ENCODE data around the gene TSPAN16. TPM values are rescaled to one million over a fixed set of nuclear protein-coding genes. Genes with fewer than 3 reads are reported as not detected.

TSPAN16 gene
- not detected for total RNA-seq

GRCh38 chr19:11295665-11296245 is at the start of gene TSPAN16:
Gene TSPAN16 (plus strand): TSS chr19:11296160. CDS start chr19:11296298, 138 bp downstream.
- peaks cover 6% of the 10 kb centered on the region for H3K4me1 Mint-ChIP-seq

GRCh38 chr19:11246941-11247340 is 49.0 kb upstream of the TSPAN16 start:
- Mint-ChIP-seq H3K4me1 (peaks cover 4% of the 10 kb centered on the region), H3K36me3 (ENCODE audit: low read depth) (no peaks in the 10 kb centered on the region), H3K9me3 (no peaks in the 10 kb centered on the region), H3K4me3 (no peak overlapping the region), H3K27ac (no peak overlapping the region), H3K27me3 (peaks cover 10% of the 10 kb centered on the region)
- no peak for ATAC-seq (replicated peaks)

More at GRCh38 chr19:11295665-11296245, at the start of gene TSPAN16:
- H3K4me3 Mint-ChIP-seq, result no peak within 1 kb of the TSS
- no peaks in the 10 kb centered on the region for H3K9me3 Mint-ChIP-seq
- no peak within 1 kb of the TSS for H3K27ac Mint-ChIP-seq
- peaks cover 3% of the 10 kb centered on the region for H3K27me3 Mint-ChIP-seq
- ATAC-seq (replicated peaks), result no peak
- no peaks in the 10 kb centered on the region for H3K36me3 Mint-ChIP-seq (ENCODE audit: low read depth)

GRCh38 chr19:11247391-11247790 is 48.6 kb upstream of the TSPAN16 start:
- Mint-ChIP-seq H3K36me3 (ENCODE audit: low read depth) (no peaks in the 10 kb centered on the region), H3K4me1 (peaks cover 4% of the 10 kb centered on the region), H3K9me3 (no peaks in the 10 kb centered on the region), H3K27ac (no peak overlapping the region), H3K4me3 (no peak overlapping the region), H3K27me3 (peaks cover 9% of the 10 kb centered on the region)
- ATAC-seq (replicated peaks), result no peak

GRCh38 chr19:11247934-11248333 is 48.0 kb upstream of the TSPAN16 start:
- H3K27ac Mint-ChIP-seq, result no peak overlapping the region
- H3K9me3 Mint-ChIP-seq, result no peaks in the 10 kb centered on the region
- peaks cover 4% of the 10 kb centered on the region for H3K4me1 Mint-ChIP-seq
- no peaks in the 10 kb centered on the region for H3K36me3 Mint-ChIP-seq (ENCODE audit: low read depth)
- no peak for ATAC-seq (replicated peaks)
- H3K4me3 Mint-ChIP-seq, result no peak overlapping the region
- peaks cover 5% of the 10 kb centered on the region for H3K27me3 Mint-ChIP-seq

- no peak for ATAC-seq (replicated peaks)
- Mint-ChIP-seq H3K36me3 (ENCODE audit: low read depth) (no peaks in the 10 kb centered on the region), H3K4me3 (no peak overlapping the region), H3K27ac (no peak overlapping the region), H3K4me1 (peaks cover under 1% of the 10 kb centered on the region), H3K9me3 (no peaks in the 10 kb centered on the region), H3K27me3 (peaks cover 5% of the 10 kb centered on the region)
These were observed 47.1 kb upstream of the TSPAN16 start for GRCh38 chr19:11248852-11249251.

GRCh38 chr19:11251217-11251616 is 44.7 kb upstream of the TSPAN16 start:
- Mint-ChIP-seq H3K4me1 (no peaks in the 10 kb centered on the region), H3K9me3 (no peaks in the 10 kb centered on the region), H3K4me3 (no peak overlapping the region), H3K27me3 (peaks cover 5% of the 10 kb centered on the region), H3K36me3 (ENCODE audit: low read depth) (no peaks in the 10 kb centered on the region), H3K27ac (no peak overlapping the region)
- ATAC-seq (replicated peaks), result no peak

GRCh38 chr19:11251650-11252314 is 44.2 kb upstream of the TSPAN16 start:
- no peak overlapping the region for H3K27ac Mint-ChIP-seq
- no peak overlapping the region for H3K4me3 Mint-ChIP-seq

GRCh38 chr19:11252665-11253355 is 43.1 kb upstream of the TSPAN16 start:
- Mint-ChIP-seq H3K9me3 (no peaks in the 10 kb centered on the region), H3K36me3 (ENCODE audit: low read depth) (no peaks in the 10 kb centered on the region), H3K27ac (no peak overlapping the region), H3K27me3 (no peaks in the 10 kb centered on the region), H3K4me1 (no peaks in the 10 kb centered on the region), H3K4me3 (no peak overlapping the region)
- no peak for ATAC-seq (replicated peaks)

More at GRCh38 chr19:11251650-11252314, 44.2 kb upstream of the TSPAN16 start:
- ATAC-seq (replicated peaks), result no peak
- Mint-ChIP-seq H3K9me3 (no peaks in the 10 kb centered on the region), H3K27me3 (peaks cover 1% of the 10 kb centered on the region), H3K36me3 (ENCODE audit: low read depth) (no peaks in the 10 kb centered on the region), H3K4me1 (no peaks in the 10 kb centered on the region)

GRCh38 chr19:11254666-11255065 is 41.3 kb upstream of the TSPAN16 start:
- Mint-ChIP-seq H3K27ac (no peak overlapping the region), H3K36me3 (ENCODE audit: low read depth) (no peaks in the 10 kb centered on the region), H3K4me3 (no peak overlapping the region), H3K4me1 (no peaks in the 10 kb centered on the region), H3K9me3 (no peaks in the 10 kb centered on the region), H3K27me3 (no peaks in the 10 kb centered on the region)
- ATAC-seq (replicated peaks), result no peak

- Mint-ChIP-seq H3K36me3 (ENCODE audit: low read depth) (no peaks in the 10 kb centered on the region), H3K4me3 (no peak overlapping the region), H3K9me3 (no peaks in the 10 kb centered on the region), H3K27me3 (peaks cover 8% of the 10 kb centered on the region), H3K4me1 (no peaks in the 10 kb centered on the region), H3K27ac (no peak overlapping the region)
- ATAC-seq (replicated peaks), result no peak
These were observed 39.8 kb upstream of the TSPAN16 start for GRCh38 chr19:11256189-11256588.

GRCh38 chr19:11257846-11258380 is 38.0 kb upstream of the TSPAN16 start:
- Mint-ChIP-seq H3K27me3 (peaks cover 11% of the 10 kb centered on the region), H3K9me3 (no peaks in the 10 kb centered on the region), H3K4me1 (no peaks in the 10 kb centered on the region), H3K36me3 (ENCODE audit: low read depth) (no peaks in the 10 kb centered on the region), H3K4me3 (no peak overlapping the region), H3K27ac (no peak overlapping the region)
- no peak for ATAC-seq (replicated peaks)

GRCh38 chr19:11260996-11261395 is 35.0 kb upstream of the TSPAN16 start:
- no peaks in the 10 kb centered on the region for H3K9me3 Mint-ChIP-seq
- peak overlapping the region; percentile 44 for H3K4me3 Mint-ChIP-seq

GRCh38 chr19:11261431-11261970 is 34.5 kb upstream of the TSPAN16 start:
- no peaks in the 10 kb centered on the region for H3K4me1 Mint-ChIP-seq
- H3K27me3 Mint-ChIP-seq, result peaks cover 31% of the 10 kb centered on the region
- H3K27ac Mint-ChIP-seq, result no peak overlapping the region
- peak overlapping the region; percentile 44 for H3K4me3 Mint-ChIP-seq
- ATAC-seq (replicated peaks), result no peak
- no peaks in the 10 kb centered on the region for H3K36me3 Mint-ChIP-seq (ENCODE audit: low read depth)
- no peaks in the 10 kb centered on the region for H3K9me3 Mint-ChIP-seq

More at GRCh38 chr19:11260996-11261395, 35.0 kb upstream of the TSPAN16 start:
- no peaks in the 10 kb centered on the region for H3K4me1 Mint-ChIP-seq
- peaks cover 26% of the 10 kb centered on the region for H3K27me3 Mint-ChIP-seq
- H3K36me3 Mint-ChIP-seq (ENCODE audit: low read depth), result no peaks in the 10 kb centered on the region
- no peak for ATAC-seq (replicated peaks)
- H3K27ac Mint-ChIP-seq, result no peak overlapping the region

- Mint-ChIP-seq H3K36me3 (ENCODE audit: low read depth) (no peaks in the 10 kb centered on the region), H3K27ac (no peak within 1 kb of the TSS), H3K4me3 (peak within 1 kb of the TSS; percentile 51), H3K27me3 (peaks cover 37% of the 10 kb centered on the region), H3K9me3 (no peaks in the 10 kb centered on the region), H3K4me1 (no peaks in the 10 kb centered on the region)
- ATAC-seq (replicated peaks), result peak; percentile 59
These were observed 33.8 kb upstream of the TSPAN16 start, which contains the start of gene DOCK6 for GRCh38 chr19:11261971-11262839. Gene DOCK6 (minus strand): TSS chr19:11262524. CDS start chr19:11262440, 84 bp downstream.

All from activated T-helper 17 cell treated with anti-CD3 and anti-CD28 coated beads, Interleukin-2, amount 50 U/mL, for 72 hours (primary cell).